Kidney epithelial cell (primary cell): ENCODE measurements around the gene HAGH. TPM values are rescaled to one million over a fixed set of nuclear protein-coding genes. Genes with fewer than 3 reads are reported as not detected.
A peak's percentile ranks its signal among the peaks of the same experiment; 100 is the strongest.

ENCODE experiments used
- DNase-seq: peaks from one replicate; pipeline ENCODE4 v3.0.0-alpha.2; 2010; ENCODE audit warnings: low read depth
- H3K27me3 ChIP-seq: 2 replicates; pipeline ENCODE4 v1.6.0; 2011; ENCODE audit warnings: low read length; ENCODE audit not compliant: control insufficient read depth, insufficient read depth
- H3K36me3 ChIP-seq: 2 replicates; pipeline ENCODE4 v1.5.1; 2011; ENCODE audit warnings: low read length; ENCODE audit not compliant: control insufficient read depth, insufficient read depth
- H3K4me3 ChIP-seq: 2 replicates; pipeline ENCODE4 v1.5.1; 2011; ENCODE audit warnings: low read depth, mild to moderate bottlenecking, control low read depth, low read length
- CTCF ChIP-seq: IDR thresholded peaks from 2 replicates; pipeline ENCODE4 v1.5.1; 2011; ENCODE audit warnings: mild to moderate bottlenecking, moderate library complexity, low read length, control low read depth, inconsistent platforms; ENCODE audit not compliant: insufficient read depth, poor library complexity, severe bottlenecking
- total RNA-seq: library from RNA; depleted of rRNA; stranded (reverse); fragments of >200 nt; gene quantifications from 2 replicates; pipeline ENCODE4 v1.2.3, GENCODE V29; 2015

The HAGH gene
- total RNA-seq, 1 donor from 2014 or later = 62.8 TPM

- peak within 1 kb of the TSS; percentile 92 for H3K4me3 ChIP-seq
- peak; percentile 48 for TF ChIP-seq CTCF
- no peaks in the 10 kb centered on the region for H3K27me3 ChIP-seq
- no peaks in the 10 kb centered on the region for H3K36me3 ChIP-seq
- no peak for DNase-seq
Measured at GRCh38 chr16:1772908-1773702, 53.5 kb downstream of the HAGH start, which contains the start of gene MRPS34. MRPS34 (minus strand) TSS chr16:1773134; CDS start chr16:1773119, 15 bp downstream.

- peaks cover 2% of the 10 kb centered on the region for H3K36me3 ChIP-seq
- DNase-seq = no peak
- H3K27me3 ChIP-seq = no peaks in the 10 kb centered on the region
- no peak for TF ChIP-seq CTCF
- H3K4me3 ChIP-seq = peak within 1 kb of the TSS; percentile 92
Measured at GRCh38 chr16:1772362-1772907, 54.2 kb downstream of the HAGH start, which contains the start of gene EME2. EME2 (plus strand) TSS chr16:1772810; CDS start chr16:1773228, 418 bp downstream.

- no peaks in the 10 kb centered on the region for H3K27me3 ChIP-seq
- TF ChIP-seq CTCF = no peak
- peak overlapping the region; percentile 92 for H3K4me3 ChIP-seq
- peaks cover 2% of the 10 kb centered on the region for H3K36me3 ChIP-seq
- DNase-seq = no peak
Measured at GRCh38 chr16:1771864-1772361, 54.7 kb downstream of the HAGH start.

- no peaks in the 10 kb centered on the region for H3K27me3 ChIP-seq
- H3K36me3 ChIP-seq = peaks cover 2% of the 10 kb centered on the region
- H3K4me3 ChIP-seq = peak within 1 kb of the TSS; percentile 92
- DNase-seq = no peak
- TF ChIP-seq CTCF = no peak
Measured at GRCh38 chr16:1771188-1771863, 55.3 kb downstream of the HAGH start, which contains the start of gene NME3. NME3 (minus strand) TSS chr16:1771543; CDS start chr16:1771534, 9 bp downstream.

GRCh38 chr16:1770328-1771187 lies 56.1 kb downstream of the HAGH start:
- no peak for DNase-seq
- Histone ChIP-seq H3K27me3 (no peaks in the 10 kb centered on the region), H3K36me3 (peaks cover 2% of the 10 kb centered on the region), H3K4me3 (peak overlapping the region; percentile 92)
- no peak for TF ChIP-seq CTCF
